Glomerular visceral epithelial cell (primary cell): ENCODE results near the gene KRT3.
"Not testable (repeated sequence)": the region's sequence is repeated elsewhere in the genome, so short reads cannot be mapped to it uniquely, and the experiment has no call there.

Experiments used
- DNase-seq: peaks from one replicate; pipeline ENCODE4 v3.0.0-alpha.2; 2016; ENCODE audit errors: extremely low spot score

The KRT3 gene

DNA sequence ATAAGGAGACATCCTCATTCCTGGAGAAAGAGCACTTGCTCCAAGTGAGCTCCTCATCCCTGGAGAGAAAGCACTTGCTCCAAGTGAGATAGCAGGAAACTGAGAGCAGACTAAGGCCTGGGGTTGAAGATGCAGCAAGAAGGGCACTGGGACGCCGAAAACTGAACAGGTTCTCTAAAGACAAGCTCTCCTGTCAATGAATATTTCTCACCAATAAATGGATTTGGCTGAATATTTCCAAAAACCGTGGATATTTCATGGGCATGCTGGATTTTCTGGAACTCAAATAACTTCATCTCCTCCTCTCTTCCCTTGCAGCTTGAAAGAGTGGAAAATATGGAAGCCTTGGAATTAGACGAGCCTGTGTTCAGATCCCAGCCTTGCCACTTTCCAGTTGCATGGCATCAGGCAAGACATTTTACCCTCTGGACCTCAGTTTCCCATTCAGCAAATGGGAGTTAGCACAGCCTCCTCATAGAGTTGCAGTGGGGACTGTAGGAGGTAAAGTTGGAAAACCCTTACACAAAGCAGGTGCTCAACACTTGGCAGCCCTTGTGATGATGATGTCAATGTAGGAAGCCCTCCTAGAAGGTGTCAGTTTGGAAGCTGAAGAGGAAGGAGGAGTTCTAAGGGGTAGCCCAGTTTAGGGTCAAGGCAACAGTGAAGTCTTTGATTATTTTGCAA is 14.4 kb downstream of the KRT3 start:
- no peak for DNase-seq

DNA sequence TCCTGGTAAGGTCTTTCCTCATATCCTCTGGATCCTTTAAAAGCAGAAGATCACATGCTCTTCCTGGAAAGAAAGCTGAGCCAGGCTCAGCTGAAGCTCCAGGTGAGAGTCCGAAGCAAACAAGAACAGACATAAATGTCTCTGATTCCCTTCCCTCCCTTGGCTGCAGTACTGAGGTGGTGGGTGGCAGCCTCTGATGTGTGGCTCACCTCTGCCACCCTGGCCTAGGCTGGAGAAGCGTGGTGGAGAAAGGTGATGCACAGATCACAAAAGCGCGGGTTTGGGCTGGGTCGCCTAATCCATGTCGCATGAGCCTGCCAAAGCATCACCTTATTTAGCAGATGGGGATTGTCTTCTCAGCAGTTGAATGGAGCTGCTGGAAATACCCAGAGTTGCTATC is 16.0 kb downstream of the KRT3 start:
- no peak for DNase-seq

DNA sequence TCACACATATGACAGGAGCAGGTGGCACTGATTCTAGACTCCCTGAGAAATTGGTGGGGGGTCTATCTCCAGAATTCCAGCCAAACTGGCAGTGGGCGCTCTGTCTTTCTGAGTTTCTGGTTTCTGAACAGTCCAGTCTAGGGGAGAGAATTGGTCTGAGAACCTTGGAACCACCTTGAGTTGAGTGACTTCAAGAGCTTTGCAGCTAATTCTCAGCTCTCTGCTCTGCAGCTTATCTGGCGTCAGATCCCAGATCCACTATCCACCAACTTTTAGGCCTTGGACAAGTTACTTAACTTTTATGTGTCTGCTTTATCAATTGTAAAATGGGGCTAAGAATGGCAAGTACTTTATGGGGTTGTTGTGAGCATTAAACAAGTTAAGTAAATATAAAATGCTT is 17.1 kb downstream of the KRT3 start:
- DNase-seq, result no peak

DNA sequence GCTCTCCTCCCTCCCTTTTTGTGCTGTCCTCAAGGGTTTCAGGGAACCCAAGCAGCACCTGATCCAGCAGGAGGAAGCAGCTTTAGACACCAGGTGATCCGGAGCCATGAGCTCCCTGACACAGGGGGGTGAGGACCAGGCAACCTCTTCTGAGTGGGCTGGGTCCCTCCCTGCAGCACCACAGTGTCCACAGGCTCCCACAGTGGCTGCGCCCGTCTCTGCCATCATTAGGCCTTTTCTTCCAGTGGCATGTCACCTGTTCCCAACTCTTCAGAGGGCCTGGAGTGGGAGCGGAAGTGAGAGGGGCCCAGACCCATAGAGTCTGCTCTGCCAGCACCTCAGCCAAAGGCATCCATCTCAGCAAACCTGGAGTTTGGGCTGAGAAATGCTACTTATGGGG is 18.4 kb downstream of the KRT3 start:
- no peak for DNase-seq

DNA sequence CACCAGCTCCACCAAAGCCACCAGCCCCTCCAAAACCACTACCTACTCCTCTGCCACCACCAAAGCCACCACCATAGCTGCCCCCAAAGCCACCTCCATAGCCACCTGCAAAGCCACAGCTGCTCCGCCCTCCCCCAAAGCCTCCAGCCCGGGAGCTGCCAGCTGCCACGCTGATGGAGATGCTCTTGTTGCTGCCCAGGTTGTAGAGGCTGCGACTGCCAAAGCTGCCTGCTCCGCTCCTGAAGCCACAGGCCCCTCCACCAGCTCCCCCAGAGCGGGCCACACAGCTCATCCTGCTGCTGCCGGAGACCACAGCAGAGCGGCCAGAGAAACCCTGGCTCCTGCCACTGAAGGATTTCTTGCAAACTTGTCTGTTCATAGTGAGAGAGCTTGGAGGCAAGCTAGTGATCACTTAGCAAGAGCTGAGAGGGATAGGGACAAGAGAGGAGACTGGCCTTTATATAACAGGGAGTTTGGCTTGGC is 19.0 kb downstream of the KRT3 start, which contains the start of gene KRT76:
Gene KRT76 (minus strand): TSS at position 433 of the 483 bp plus-strand sequence. CDS start 54 bp downstream, at position 379.
- DNase-seq, result no peak

DNA sequence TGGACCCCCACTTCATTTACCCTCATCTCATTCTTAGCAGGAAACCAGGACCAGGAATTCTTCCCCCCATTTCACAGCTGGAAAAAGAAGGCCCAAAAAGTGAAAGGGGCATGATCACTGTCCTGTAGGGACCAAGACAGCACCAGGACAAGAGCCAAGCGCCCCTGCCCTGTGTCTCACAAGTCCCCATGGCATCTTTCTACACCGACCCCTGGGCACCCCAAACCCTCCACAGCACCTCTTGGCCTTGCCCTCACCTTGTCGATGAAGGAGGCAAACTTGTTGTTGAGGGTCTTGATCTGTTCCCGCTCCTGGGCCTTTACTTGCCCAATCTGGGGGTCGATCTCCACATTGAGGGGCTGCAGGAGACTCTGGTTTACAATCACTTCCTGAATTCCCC is 19.5 kb downstream of the KRT3 start:
- DNase-seq, result no peak

DNA sequence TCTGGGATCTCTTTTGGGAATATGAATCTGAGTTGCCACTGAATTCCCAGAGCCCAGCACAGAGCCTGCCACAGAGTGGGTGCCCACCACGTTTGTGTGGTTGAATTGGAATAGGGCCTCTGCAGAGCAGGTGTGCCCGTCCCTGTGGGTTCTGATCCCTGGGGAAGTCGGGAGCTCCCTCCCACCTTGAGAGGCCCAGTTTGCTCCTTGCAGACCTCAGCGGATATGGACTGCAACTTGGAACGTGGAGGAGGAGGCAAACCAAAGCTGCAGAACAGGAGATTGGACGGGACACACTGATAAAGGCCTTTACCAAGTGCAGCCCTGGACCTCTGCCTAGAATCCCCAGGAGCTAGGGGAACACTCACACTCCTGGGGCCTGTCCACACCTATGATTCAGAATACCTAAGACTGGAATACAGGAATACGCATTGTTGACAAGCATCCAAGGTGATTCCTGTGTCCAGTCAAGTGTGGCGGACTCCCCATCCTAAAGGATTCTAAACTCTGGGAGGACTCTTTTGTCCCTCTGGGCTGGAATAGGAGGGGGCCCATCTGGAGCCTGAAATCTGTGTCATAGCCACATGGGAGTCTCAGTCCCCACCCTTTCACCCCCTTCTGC is 21.2 kb downstream of the KRT3 start:
- DNase-seq, result no peak

DNA sequence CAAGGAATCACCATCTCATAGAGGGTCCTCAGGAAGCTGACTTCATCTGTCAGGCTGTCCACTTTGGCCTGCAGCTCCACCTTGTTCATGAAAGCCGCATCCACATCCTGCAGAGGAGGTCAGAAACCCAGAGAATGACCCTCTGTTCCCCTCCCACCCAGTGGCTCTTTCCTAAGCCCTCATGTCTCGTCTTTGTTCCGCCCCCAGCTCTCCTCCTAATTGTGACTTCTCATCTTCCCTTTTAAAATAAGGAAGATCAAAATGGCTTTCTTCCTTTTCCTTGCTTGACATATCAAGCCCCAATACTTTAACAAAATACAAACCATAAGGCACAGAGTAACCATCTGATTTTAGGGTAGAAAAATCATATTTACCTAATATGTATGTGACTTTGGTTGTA is 23.1 kb downstream of the KRT3 start:
- no peak for DNase-seq

DNA sequence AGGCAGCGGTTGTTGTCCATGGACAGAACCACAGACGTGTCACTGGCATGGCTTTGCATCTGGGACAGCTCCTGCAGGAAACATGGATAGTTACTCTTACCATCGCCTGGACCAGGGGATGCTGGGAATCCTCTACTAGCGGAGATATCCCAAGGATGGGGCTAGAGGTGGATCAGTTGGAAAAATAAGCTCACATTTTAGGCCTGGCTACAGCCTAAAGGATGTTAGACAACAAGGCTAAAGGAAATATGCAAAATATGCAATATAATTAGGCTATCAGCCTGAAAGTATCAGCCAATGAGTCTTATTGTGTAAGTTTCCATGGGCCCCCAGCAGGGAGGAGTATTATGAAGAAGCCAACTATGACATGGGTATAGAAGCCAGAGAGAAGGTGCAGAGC is 23.7 kb downstream of the KRT3 start:
- DNase-seq, result no peak

DNA sequence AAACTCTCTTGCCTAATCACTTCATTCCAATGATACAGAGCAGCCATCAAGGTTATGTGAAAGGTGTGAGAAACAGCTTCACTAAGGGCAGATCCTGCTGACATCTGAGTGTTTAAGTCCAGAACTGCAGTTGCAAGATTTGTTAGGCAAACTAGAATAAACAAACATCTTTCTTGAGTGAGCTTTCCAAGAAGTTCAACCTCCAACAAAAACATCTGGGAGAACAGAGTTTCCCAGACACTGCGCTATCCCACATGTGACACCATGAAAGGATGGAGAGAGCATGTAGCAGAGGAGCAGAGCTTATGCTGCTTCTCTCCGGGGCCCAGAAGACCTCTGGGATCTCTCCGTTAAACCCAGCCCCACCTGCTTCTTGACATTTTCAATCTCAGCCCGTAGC is 24.4 kb downstream of the KRT3 start:
- no peak for DNase-seq

DNA sequence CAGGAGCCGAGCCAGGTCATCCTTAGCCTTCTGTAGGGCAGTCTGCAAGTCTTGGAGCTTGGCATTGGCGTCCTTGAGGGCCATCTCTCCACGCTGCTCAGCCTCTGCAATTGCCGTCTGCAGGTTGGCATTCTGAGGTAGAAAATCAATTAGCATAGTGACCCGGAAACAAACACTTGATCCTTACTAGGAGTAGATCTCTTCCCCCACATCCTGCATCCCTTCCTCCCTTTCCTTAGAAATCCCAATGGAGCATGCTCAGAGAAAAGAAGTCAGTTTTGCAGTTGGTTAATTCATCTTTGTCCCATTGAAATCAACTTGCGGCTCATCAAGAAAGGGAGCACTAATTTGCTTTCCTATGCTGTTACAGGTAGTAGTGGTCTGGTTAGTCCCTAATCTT is 24.8 kb downstream of the KRT3 start:
- DNase-seq, result no peak

DNA sequence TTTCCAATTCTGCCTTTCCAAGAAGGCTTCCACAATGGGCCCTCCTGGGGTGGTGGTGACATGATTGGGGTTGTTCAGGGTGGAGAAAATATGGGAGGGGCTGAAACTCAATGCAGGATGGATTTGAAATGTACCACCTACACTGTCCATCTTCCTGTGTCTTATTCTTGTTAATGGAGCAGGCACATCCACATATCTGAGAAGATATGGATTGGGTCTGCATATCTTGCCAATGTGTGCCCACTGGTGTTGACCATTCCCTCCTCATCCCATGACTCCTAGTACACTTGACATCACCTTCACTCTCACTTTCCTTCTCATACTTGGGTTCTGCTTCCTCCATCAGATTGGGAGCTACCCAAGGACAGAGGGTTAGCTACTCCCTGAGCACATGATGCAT is 26.0 kb downstream of the KRT3 start:
- DNase-seq, result no peak

DNA sequence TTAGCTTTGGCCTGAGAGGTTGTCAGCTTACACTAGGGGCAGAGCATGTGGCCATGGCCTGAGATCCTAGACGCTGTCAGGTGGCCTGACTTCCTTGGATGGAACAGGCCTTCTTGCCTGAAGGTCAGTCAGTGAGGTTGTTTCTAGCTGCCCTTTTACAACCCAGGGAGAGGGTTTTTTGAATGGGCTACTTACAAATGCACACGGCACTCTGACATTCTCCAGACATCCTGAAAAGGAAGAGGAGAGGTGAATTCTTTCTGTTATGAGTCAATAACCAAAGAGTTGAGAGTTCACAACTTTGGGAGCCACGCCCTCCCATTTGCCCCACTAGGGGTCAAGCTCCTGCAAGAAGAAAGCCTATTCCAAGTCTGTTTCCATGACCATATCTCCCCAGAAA is 26.6 kb downstream of the KRT3 start:
- DNase-seq, result no peak

DNA sequence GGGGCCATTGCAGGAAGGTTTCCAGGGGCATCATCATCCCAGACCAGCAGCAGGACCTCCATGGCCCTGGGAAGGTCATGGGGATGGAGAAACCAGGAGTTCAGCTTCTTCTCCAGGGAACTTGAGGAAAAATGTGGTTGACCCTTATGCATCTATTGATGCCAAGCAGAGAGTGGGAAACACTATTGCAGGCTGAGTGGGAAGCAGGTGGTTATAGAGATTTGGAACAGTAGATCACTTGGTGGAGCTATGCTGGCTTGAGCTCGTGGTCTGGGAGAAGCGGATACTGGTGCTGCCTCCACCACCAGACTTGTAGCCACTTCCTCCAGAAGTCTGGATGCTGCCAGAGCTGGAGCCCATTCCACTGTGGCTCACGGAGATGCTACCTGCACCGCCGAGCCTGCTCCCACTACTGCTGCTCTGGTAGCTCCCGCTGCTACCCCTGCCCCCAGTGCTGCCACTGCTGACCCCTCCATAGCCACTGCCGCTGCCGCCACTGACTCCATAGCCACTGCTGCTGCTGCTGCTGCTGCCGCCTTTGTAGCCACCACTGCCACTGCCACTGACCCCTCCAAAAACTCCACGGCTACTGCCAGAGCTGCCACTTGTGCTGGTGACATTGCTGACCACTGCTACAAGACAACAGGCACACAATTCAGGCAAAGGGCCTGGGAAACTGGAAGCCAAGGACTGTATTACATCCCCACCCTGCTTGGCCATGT is 27.3 kb downstream of the KRT3 start:
- DNase-seq, result no peak

DNA sequence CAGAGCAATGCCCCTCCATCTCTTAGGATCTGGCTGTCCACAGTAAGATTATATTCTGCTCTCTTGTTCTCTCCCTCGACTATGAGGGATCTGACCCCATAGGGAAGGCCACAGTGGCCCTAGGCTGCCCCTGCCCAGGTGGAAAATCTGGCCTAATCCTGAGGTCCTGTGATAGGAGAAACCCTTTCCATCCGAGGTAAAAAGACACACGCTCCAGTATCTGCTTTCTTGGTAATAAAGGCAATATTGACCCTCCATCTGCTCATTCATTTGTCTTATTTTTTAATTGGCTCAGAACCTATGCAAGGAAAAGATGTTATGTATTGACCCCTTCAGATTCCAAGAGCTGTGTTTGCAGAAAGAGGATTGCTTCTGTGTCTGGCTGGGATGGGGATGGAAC is 28.5 kb downstream of the KRT3 start:
- no peak for DNase-seq

DNA sequence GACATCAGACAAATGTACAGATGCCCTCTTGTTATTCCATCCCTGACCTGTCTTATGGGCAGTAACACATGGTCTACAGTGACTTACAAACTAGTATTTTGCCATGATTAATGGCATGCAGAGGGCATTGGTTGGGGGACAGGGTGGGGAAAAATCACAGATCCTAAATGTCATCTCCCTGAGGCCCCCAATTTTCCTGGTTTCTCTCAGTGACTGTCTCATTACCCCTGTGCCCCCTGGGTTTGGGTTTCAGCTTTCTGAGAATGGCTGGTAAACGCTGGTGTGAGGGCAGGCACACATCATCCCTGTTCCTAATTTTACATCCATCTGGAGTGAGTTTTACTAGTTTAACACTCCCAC is 28.9 kb downstream of the KRT3 start:
- no peak for DNase-seq

DNA sequence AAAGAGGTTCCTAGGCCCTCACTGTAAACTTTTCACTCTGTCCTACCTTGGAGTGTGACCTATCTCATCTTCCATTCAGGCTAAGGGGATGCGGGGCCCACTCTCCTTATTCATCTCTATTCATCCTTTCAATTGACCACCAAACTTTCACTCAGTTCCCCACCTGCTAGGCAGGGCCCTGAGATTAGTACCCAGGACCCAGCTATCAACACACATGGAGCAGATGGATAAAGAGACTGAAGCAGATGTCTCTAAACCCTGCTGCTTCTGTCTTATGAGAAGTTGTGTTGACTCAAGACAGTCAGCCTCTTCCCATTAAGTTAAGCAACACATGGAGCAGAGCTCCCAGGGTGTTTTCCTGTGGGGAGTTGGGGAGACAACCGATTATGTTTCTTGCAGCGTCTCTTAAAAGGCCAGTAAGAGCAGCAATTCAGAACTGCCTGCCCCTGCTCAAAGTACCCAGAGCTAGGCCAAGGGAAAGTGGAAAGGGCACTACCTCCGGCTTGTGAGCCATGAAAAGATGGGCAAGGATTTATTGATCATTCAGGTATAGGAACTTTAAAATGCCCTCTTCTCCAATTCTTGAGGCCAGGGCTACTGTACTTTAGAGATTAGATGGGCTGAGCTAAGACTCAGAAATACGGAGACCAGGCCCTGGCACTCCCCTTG is 29.4 kb downstream of the KRT3 start:
- DNase-seq, result no peak

DNA sequence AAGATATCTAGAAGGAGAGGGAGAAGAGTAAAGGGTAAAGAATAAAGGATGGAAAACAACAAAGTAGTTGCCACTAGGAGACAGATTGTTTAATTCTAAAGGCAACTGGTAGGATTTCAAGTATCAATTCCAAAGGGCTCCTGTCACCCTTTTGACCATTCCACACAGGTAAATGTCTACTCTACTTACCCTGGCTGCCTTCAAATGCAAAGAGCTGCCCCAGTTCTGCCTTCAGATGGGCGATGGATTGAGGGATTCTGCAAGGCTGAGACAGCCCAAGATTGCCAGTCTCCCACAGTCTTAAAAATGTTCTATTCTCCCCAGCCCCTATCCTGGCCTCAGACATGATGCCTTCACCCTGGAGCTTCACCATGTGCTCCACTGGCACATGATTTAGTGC is 30.2 kb downstream of the KRT3 start:
- DNase-seq, result no peak

DNA sequence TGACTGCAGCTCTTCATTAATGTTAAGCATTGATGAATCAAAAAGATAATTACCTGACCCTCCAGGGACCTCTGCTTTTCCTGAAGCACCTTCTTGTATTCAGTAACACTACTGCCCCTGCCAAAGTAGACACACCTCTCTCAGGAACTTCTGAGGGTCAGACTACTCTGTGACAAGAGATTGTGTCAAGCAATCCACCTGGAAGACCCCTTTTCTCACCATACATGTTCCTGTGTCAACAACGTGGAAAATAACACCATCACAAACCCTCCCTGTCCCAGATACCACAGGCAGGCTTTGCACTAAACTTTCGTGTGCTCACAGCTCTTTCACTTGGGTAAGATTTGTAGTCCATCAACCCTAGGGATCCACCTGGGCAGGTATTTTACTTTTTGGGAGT is 31.9 kb downstream of the KRT3 start:
- no peak for DNase-seq

DNA sequence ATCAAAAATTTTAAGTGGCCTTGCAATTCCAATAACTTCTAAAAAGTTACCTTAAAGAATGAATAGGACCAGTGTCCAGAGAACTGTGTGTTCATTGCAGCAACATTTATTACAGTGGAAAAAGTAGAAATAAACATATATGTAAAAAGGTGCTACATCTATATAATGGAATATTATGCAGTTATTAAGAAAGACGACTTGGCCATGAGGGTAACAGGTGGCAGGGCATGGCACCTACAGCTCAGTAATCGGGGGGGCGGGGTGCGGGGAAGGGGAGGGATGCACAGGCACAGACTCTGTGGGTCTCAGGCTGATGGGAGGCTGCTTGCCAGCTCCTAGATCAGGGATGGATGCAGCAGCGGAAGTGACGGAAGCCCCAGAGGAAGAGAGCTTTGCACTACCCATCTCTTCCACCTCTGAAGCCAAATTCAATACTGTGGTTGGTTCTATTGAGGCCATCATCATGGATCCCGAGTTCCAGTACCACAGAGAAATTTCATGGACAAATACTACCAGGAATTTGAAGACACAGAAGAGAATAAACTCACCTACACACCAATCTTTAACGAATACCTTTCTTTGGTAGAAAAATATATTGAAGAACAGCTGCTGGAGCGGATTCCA is 32.8 kb downstream of the KRT3 start:
- no peak for DNase-seq

DNA sequence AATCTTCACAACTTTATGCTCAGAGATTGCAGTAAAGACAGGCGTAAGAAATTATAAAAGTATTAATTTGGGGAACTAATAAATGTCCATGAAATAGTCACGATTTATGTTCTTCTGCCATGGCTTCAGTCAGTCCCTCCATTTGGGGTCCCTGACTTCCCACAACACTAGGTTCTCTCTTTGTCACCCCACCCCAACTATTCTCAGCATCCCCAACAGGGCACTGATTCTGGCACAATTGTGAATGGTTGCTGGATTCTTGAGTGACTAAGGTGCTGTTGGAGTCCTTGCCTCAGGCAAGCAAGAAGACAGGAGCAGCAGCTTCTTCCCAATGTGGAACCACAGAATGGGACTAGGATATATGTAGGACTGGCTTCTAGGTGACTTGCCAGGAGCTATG is 34.1 kb downstream of the KRT3 start:
- no peak for DNase-seq

DNA sequence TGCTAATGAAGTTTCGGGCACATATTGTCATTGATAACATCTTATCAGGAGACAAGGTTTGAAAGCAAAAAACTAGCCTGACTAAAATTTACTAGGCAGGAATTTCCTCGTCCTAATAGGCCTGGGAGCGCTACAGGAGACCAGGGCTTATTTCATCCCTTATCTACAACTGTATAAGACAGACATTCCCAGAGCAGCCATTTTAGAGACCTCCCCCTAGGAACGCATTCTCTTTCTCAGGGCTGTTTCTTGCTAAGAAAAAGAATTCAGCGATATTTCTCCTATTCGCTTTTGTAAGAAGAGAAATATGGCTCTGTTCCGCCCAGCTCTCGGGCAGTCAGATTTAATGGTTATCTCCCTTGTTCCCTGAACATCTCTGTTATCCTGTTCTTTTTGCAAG is 34.7 kb downstream of the KRT3 start:
- not testable (repeated sequence) for DNase-seq
